ENCODE data around the gene ERLEC1.
"Not testable (repeated sequence)": the region's sequence is repeated elsewhere in the genome, so short reads cannot be mapped to it uniquely, and the experiment has no call there.

The ERLEC1 gene, protein sequence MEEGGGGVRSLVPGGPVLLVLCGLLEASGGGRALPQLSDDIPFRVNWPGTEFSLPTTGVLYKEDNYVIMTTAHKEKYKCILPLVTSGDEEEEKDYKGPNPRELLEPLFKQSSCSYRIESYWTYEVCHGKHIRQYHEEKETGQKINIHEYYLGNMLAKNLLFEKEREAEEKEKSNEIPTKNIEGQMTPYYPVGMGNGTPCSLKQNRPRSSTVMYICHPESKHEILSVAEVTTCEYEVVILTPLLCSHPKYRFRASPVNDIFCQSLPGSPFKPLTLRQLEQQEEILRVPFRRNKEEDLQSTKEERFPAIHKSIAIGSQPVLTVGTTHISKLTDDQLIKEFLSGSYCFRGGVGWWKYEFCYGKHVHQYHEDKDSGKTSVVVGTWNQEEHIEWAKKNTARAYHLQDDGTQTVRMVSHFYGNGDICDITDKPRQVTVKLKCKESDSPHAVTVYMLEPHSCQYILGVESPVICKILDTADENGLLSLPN

GRCh38 chr2:53786705-53787613 lies at the start of gene ERLEC1, which contains the start of gene ASB3:
Gene ERLEC1, plus strand, starts transcription at chr2:53787044. Its CDS starts 167 bp downstream, at chr2:53787211.
Gene ASB3, minus strand, starts transcription at chr2:53786953. Its CDS starts 21,381 bp downstream, at chr2:53765572.
- peak; percentile 73 for DNase-seq

DNA sequence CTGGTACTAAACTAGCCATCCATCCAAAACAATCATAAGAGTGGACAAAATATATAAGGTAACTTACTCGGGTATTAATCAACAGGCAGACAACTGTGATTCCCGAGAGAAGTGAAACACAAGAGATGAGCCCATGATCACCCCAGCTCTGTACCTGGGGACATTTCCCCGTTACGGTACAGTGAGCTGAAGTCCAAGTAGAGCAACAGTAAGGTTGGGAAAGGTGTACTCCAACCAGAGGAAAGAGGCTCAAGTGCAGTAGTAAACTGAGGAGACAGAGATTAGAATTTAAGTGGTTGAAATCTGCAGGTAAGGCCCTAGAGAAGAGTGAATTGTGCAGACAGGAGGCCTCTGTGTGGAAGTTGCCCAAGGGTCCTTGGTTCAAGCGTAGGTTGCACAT lies 49.8 kb upstream of the ERLEC1 start:
- DNase-seq = no peak

GRCh38 chr2:53739032-53739431 lies 47.8 kb upstream of the ERLEC1 start:
- no peak for DNase-seq

- peak; percentile 7 for DNase-seq
These were observed 46.7 kb upstream of the ERLEC1 start for GRCh38 chr2:53740170-53740569.

DNA sequence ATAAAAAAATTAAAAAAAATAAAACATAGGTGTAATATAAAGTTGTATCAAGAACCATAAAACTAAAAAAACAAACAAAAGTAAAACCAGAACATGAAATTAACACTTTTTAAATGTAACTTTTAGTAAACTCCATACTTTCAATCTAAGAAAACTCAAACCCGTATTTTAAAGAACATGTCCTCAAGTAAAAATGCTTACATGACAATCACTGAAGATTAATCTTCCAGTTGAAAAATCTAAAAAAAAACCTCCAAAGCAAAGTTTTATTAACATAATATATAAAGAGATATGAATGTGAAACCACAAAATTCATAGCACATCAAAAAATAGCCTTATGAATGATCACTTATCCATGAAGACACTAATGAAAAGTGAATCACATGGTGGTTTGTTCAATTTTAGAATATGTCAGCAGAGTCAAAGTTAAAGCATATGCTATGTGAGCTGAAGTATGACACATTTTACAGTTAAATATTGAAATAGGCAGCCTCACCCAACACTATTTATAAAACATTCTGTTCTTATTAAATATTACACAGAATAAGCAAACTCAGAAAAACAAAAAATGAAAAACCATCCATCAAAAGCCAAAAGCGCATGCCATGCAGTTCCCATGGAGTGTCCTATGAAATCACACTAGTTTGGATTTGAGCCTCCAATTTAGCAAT lies 42.3 kb upstream of the ERLEC1 start:
- DNase-seq = no peak

- no peak for DNase-seq
These were observed 36.6 kb upstream of the ERLEC1 start for GRCh38 chr2:53750041-53750768.

- no peak for DNase-seq
These were observed 35.1 kb upstream of the ERLEC1 start for GRCh38 chr2:53751728-53752127.

- no peak for DNase-seq
These were observed 34.5 kb upstream of the ERLEC1 start for GRCh38 chr2:53752385-53752784.

- DNase-seq = no peak
These were observed 33.8 kb upstream of the ERLEC1 start for GRCh38 chr2:53753041-53753440.

DNA sequence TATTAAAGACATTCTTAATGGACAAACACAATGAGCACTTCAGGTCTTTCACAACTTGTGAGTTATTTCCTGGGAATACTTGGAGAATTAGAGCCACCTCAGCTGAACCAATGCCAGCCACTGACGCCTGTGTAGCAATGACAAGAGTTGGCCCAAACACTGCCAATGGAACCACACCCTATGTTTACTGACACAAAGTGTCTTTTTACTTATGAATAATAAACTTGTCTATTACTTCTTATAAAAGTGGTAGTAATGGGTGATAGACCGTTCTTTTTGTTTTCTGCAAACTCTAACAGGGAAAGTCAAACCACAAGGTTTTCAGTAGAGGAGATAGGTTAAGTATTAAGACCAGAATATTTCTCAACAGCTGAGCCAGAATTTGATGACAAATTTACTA lies 31.7 kb upstream of the ERLEC1 start:
- no peak for DNase-seq

DNA sequence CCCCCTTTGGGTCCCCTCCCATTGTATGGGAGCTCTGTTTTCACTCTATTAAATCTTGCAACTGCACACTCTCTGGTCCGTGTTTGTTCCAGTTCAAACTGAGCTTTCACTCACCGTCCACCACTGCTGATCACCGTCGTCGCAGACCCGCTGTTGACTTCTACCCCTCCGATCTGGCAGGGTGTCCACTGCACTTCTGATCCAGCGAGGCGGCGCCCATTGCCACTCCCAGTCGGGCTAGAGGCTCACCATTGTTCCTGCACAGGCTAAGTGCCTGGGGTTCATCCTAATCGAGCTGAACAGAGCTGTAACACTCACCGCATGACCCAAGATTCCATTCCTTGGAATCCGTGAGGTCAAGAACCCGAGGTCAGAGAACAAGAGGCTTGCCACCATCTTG lies 30.2 kb upstream of the ERLEC1 start:
- DNase-seq = no peak

GRCh38 chr2:53757206-53757605 lies 29.6 kb upstream of the ERLEC1 start:
- DNase-seq = not testable (repeated sequence)

GRCh38 chr2:53765767-53766166 lies 21.1 kb upstream of the ERLEC1 start:
- DNase-seq = no peak

DNA sequence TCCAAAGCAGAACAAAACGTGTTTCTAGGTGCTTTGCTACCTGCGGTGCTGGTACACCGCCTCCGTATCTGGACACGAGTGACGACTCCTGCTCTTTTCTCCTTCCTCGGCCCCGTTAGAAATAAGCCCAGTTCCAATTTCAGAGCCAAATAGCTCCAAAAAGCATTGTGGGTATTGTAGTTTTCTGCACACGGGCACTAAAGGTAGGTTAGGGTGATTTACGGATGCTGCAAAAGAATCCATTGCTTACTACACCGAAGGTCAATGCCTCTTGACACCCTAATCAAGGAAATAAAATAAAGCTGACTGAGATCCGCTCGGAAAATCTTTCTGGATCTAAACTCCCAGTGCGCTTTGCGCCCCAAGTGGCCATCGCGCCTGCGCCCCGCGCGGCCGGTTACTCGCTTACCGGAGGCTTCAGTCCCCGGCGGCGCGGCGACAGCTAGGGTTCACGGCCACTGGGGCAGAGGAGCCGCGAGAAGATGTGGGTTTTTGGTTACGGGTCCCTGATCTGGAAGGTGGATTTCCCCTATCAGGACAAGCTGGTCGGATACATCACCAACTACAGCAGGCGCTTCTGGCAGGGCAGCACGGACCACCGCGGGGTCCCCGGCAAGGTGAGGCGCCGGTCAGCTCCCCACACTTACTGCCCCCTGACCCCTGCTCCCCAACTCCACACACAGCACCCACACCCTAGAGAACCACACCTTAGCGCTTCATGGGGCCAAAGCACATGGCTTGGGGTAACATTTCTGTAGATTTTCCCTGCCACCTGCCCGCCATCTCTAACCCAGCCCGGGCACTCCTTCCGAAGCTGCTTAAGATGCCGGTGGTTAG lies 19.2 kb upstream of the ERLEC1 start, which contains the start of gene CHAC2:
CHAC2 (plus strand) TSS at position 400 of the 837 bp plus-strand sequence; CDS start at position 483, 83 bp downstream.
- peak; percentile 66 for DNase-seq

- no peak for DNase-seq
These were observed 18.7 kb upstream of the ERLEC1 start for GRCh38 chr2:53768242-53768542.

DNA sequence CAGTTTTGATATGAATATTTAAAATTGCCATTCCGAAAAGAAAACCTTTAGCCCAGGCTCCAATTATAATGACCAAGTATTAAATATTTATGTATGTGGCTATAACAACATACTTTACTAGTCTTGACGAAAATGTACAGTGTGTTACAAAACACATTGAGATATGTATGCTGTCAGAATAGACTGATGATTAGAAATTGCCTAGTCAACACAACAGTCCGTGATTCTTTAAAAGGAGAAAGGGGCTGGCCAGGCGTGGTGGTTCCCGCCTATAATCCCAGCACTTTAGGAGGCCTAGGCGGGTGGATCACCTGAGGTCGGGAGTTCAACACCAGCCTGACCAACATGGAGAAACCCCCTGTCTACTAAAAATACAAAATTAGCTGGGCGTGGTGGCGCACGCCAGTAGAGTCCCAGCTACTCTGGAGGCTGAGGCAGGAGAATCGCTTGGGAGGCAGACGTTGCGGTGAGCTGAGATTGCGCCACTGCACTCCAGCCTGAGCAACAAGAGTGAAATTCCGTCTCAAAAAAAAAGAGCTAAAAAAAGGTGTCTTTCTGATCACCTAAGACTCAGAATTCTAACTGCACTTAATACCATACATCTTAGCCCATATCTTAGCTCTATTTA lies 17.4 kb upstream of the ERLEC1 start:
- DNase-seq = no peak

GRCh38 chr2:53770264-53770663 lies 16.6 kb upstream of the ERLEC1 start:
- no peak for DNase-seq

DNA sequence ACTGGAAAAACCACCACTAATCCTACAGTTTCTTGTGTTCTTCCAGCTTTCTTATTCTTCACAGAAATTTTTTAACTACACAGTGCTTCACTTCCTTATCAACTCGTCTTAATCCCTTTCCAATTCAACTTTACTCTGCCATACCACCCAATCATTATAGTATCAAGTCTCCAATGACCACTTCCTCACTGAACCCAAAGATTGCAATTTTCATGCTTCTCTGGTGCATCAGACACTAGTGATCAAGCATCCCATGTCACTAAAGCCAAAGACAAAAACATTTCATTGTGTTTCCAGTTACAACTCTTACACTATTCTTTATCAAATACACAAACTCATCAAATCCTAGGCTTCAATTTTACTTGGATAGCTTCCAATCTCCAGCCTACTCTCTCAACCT lies 9.7 kb upstream of the ERLEC1 start:
- DNase-seq = no peak

GRCh38 chr2:53778536-53779162 lies 8.2 kb upstream of the ERLEC1 start:
- DNase-seq = no peak

DNA sequence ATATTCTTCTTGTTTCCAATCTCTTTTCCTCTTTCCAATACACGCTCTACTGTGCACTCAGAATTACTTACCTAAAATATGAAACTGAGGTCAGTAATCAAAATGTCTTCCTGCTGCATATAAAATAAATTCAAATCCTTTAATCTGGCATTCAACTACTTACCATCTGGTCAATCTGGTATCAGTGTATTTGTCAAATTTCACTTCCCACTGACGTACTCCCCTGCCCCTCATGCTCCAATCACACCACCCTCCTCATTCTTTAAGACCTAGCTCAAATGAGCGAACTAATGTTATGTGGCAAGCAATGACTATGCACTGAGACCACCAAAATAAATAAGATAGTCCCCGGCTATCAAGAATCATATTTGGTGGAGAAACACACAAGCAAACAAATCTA lies 6.8 kb upstream of the ERLEC1 start:
- DNase-seq = no peak

Measured in DMS153 (cell line).